ENCODE measurements around the gene B4GALT3.

B4GALT3 gene

DNA sequence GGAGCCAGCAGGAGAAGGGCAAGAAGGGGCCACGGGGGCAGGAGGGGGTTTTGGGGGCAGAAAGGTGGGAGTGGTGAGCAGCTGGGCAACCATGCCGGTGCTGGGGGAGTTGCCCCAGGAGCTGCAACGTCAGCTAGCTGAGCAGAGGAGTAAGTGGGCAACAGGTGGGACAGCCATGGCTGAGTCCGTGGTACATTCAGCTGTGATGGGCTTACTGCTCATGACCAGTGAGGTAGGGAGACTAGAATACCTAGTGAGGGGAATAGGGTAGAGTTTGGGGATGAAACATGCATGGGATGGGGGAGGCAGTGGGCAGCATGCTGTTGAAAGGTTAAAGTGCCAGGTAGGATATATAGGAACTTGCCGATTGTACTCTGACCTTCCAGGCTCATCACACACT lies 15.7 kb downstream of the B4GALT3 start:
- no peak for DNase-seq

DNA sequence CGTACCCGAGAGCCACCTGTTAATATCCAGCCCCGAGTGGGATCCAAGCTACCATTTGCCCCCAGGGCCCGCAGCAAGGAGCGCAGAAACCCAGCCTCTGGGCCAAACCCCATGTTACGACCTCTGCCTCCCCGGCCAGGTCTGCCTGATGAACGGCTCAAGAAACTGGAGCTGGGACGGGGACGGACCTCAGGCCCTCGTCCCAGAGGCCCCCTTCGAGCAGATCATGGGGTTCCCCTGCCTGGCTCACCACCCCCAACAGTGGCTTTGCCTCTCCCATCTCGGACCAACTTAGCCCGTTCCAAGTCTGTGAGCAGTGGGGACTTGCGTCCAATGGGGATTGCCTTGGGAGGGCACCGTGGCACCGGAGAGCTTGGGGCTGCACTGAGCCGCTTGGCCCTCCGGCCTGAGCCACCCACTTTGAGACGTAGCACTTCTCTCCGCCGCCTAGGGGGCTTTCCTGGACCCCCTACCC lies 16.6 kb downstream of the B4GALT3 start:
- DNase-seq: no peak

DNA sequence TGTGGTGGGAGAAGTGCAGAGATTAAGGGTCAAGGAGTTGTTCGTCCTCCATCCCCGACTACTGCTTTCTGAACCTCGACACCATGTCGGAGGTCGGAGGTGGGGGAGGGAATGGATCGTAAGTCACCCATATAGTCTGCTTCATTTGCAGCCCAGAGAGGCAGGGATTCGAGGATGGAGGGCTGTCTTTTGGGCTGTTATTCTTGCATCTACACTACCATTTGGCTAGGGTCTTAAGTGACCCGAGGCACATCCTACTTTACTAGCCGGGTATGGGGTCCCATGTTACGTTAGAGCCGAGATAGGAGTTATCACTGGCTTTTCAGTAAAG lies 17.4 kb downstream of the B4GALT3 start:
- DNase-seq: no peak

DNA sequence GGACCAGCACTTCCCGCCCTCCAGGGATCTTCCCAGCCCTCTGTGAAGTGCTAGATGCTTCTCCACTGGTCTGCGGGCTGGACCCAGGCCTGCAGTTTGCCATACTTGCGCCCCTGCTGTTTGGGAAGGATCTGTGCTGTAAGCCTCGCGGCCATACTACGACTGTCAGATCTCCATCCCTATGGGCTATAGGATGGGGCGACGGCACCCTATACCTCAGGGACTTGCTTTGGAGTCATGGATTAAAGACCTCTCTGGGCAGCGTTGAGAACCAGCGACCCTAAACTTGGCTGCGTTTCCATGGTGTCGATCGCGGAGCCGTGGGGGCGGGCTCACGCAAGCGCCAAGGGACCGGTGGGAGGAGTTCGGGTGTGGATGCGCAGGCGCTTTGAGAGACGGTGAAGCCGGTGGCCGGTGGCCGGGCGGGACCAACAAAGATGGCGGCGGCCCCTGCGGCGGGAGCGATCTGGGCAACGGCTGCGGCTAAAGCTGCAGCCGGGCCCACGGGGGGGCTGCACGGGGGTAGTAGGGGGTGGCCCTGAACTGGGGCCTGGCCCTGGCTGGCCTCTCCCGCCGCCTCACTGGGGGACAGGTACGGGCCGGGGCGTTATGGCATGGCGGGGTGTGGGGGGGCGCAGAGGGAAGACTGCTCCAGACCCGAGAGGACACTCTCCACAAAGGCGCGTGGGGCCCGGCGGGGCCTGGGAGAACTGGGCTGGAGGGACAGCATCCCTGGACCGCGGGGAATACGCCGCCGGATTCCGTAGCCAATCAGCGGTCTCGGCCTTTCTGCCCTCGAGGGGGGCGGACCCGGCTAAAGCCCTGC lies 18.0 kb downstream of the B4GALT3 start, which contains the start of gene USP21:
TSS of gene USP21 (plus strand) at position 414 of the 826 bp plus-strand sequence. CDS start 1,141 bp downstream, outside the sequence.
- DNase-seq: peak; percentile 66 to 78

DNA sequence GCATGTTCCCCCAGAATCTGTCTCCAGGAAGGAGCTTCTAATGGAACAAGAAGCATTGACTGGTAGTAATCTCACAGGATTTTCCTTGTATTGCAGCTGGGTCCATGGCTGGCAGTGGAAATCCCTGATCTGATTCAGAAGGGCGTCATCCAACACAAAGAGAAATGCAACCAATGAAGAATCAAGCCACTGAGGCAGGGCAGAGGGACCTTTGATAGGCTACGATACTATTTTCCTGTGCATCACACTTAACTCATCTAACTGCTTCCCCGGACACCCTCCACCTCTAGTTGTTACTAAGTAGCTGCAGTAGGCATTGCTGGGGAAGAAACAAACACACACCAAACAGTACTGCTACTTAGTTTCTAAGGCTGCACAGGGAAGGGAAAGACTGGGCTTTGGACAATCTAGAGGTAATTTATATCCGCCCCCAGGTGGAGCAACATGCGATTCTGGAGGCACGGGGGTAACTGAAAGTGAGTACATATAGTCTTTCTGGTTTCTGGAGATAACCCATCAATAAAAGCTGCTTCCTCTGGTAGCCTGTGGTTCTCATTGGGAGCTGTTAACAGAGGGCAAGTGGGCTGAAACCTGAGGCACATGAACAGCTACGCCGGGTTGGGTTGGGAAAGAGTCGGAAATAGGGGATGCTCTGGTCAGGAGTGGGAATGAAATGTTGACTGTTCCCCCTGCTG lies 18.8 kb downstream of the B4GALT3 start:
- DNase-seq: no peak

DNA sequence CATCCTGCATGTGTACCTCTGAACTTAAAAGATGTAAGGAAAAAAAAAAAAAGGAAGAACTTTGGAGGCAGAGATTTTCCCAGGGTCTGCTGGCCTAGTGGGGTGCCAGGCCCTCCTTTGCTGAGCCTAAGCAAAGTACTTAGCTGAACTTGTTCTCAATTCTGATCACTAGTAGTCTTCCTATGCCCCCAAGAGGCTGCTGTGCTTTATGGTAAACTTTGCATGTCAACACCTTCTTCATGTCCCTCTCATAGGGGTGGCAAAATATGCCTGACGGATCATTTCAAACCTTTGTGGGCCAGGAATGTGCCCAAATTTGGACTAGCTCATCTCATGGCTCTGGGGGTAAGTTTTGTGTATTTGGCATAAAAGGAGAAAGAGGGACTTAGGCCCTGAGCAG lies 19.4 kb downstream of the B4GALT3 start:
- no peak for DNase-seq

DNA sequence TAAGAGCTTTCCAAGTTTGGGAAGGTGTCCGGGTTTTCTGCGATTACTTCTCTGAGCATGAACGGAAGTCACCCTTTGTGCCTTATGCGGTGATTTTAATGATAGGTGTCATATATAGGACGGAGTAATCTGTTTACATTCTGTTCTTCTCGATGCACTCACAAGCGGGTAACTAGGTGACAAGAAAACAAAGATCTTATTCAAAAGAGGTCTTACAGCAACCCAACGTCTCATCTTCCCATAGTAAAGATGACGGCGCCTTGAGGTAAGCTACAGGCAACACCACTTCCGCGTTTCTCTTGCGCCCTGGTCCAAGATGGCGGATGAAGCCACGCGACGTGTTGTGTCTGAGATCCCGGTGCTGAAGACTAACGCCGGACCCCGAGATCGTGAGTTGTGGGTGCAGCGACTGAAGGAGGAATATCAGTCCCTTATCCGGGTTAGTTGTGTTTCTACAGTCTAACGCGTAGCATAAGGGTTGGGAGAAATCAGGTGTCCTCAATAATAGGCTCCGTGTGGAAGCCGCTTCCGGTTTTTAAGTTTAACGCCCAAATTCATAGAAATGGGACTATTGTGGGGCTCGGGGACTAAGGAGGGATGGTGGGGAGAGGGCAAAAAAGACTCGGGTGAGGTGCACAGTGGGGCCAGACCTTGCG lies 23.5 kb downstream of the B4GALT3 start, which contains the start of gene UFC1:
TSS of gene UFC1 (plus strand) at position 297 of the 656 bp plus-strand sequence. CDS start at position 317, 20 bp downstream.
- peak; percentile 87 to 90 for DNase-seq

DNA sequence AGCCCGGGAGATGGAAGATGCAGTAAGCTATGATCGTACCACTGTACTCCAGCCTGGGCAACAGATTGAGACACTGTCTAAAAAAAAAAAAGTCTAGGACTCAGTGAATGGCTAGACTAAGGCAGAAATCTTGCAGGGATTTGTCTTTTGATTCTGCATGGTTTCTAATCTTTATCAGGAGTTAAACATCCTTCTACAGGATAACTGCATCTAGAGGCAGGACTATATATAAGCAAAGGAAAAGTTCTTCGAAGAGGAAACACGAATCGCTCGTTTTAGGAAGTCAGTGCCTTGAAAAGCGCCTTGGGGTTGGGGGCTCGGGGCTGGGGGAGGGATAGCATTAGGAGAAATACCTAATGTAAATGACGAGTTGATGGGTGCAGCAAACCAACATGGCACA lies 24.1 kb downstream of the B4GALT3 start:
- DNase-seq: no peak

DNA sequence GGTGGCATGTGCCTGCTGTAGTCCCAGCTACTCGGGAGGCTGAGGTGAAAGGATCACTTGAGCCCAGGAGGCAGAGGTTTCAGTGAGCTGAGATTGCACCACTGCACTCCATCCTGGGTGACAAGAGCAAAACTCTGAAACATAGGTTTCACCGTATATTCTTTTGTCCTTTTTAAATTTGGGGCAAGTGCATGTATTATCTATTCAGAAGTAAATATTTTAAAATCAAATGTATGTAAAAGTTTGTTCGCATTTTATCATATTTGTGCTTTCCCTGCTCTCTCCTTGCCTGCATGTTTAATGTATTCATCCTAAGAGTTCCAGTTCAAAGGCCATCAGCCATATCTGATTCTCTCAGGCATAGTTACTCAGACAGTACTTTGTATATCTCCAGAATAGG lies 31.5 kb downstream of the B4GALT3 start:
- DNase-seq: no peak

DNA sequence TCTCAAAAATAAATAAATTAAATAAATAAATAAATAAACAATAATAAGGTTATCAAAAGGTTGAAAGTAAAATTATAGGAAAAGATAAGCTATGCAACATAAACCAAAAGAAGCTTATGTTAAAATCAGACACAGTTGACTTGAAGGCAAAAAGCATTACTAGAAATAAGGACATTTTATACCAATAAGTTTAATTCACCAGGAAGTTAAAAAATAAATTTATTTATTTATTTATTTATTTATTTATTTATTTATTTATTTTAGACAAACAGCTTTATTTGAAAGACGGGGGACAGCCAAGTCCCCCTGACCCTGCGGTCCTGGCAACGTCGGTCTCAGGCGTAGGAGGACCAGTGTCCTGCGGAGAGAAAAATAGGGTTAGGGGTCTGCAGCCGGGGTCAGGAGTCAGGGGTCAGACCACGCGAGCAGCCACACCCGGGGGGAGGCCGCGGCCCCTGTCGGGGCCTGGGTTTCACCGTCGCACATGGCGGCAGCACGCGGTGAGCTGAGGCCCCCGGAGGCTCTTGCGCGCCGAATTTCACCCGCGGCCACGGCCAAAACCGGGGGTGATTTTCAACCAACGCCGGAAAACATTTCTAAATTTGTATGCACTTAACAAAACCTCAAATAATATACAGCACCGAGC lies 36.4 kb downstream of the B4GALT3 start:
- no peak for DNase-seq

DNA sequence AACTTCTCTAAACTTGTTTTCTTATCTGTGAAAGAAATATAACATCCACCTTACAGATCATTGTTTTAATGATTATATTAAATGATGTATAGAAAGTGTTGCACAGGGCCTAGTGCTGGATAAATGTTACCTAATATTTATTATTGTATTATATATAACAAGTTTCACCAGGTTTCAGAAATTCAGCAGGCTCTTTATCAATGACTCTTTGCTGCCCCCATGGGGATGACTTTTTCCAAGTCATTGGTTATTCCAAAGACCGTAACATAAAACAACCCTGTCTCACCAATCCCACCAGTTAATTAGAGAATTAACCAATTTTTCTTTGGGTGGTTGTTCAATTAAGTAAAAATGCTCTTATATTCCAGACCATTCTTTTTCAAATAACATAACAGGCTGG lies 37.5 kb downstream of the B4GALT3 start:
- DNase-seq: peak; percentile 59 to 70

DNA sequence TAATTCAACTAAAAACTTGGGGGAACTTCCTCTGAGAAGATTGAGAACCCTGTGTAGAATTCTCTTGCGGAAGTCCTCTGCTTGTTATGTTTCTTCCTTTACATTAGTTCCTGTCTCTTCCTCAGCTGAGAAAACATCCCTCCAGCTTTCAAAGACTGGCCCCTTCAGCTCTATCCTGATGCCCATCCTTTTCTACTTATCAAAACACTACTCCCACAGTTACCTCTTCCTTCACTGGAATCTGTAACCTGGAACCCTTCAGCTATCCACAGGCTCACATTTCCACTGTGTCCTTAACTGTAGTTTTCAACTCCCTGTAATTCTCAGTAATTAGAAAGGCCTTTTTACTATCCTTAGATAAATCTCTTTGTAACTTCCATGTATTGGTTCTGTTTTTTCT lies 38.9 kb downstream of the B4GALT3 start:
- no peak for DNase-seq

DNA sequence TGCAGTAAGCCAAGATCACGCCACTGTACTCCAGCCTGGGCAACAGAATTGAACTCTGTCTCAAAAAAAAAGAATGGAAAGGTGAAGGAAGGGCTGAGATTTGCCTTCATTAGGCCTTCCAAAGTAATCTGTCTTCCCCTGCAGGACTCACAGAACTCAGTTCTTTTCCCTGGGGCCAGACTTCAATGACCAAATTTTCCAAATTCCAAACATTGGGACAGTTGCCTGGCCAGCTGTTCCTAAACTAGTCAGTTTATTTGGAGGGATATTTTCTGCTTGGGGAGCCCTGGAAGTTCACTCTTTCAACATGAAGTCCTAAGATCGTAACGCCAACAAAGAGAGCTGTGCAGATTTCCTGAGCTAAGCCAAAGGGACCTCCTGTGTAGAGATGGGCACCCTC lies 39.4 kb downstream of the B4GALT3 start:
- no peak for DNase-seq

DNA sequence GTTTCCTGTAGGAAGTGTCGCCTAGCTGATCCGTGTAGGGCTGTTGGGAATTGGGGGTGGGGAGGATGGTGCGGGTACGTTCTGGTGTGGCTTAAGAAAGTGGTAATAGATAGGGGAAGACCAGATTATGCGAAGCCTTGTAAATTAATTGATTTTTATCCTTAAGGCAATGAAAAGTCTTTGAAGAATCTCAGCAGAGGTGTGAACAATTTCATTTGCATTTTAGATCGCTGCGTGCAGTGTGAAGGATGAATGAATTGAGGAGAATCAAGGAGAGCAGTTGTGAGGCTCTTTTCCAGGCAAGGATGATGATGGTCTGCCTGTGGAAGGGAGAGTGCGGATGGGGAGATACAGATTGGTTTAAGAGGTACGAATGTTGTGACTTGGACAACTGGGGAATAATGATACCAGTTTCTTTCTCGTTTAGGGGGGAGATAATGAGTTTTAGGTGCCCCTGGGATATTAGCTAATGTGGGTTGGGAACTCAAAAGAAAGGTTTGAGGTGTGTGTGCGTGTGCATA lies 44.0 kb downstream of the B4GALT3 start:
- no peak for DNase-seq

DNA sequence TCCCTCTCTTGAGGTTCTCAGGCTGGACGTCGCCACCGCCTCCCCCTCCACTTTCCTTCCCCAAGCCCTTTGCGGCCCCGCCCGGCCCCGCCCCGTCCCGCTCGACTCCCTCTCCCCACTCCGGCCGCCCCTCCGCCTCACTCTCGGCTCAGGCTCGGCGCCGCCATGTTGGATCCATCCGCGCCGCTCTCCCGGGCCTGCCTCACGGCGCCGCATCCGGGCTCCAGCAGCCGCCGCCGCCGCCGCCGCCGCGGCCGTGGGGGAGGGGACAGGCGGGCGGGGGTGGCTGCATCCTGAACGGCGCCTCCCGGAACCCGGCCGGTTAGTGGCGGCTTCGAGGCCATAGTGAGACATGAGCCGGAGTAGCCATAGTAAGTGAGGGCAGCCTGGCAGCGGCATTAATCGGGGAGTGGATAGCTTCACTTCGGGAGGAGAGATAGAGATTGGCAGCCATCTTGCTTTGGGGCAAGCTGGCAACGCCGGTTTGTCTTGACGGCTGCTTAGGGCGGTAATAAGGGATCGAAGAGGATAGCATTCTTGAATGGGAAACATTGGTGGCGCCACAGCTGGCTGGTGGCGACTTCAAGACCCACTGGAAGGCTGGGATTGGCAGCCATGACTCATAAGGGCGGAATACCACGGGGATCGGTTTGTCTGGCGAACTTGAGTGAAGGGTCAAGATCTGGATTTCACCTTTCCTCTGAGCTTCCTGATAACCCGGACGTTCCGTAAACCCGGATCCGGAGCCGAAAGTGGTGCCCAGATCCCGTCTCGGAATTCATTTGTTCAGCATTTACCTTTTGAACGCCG lies 44.7 kb downstream of the B4GALT3 start, which contains the start of gene DEDD:
TSS of gene DEDD (minus strand) at position 258 of the 810 bp plus-strand sequence. CDS start 8,205 bp downstream, outside the sequence.
- DNase-seq: peak; percentile 94 to 96

DNA sequence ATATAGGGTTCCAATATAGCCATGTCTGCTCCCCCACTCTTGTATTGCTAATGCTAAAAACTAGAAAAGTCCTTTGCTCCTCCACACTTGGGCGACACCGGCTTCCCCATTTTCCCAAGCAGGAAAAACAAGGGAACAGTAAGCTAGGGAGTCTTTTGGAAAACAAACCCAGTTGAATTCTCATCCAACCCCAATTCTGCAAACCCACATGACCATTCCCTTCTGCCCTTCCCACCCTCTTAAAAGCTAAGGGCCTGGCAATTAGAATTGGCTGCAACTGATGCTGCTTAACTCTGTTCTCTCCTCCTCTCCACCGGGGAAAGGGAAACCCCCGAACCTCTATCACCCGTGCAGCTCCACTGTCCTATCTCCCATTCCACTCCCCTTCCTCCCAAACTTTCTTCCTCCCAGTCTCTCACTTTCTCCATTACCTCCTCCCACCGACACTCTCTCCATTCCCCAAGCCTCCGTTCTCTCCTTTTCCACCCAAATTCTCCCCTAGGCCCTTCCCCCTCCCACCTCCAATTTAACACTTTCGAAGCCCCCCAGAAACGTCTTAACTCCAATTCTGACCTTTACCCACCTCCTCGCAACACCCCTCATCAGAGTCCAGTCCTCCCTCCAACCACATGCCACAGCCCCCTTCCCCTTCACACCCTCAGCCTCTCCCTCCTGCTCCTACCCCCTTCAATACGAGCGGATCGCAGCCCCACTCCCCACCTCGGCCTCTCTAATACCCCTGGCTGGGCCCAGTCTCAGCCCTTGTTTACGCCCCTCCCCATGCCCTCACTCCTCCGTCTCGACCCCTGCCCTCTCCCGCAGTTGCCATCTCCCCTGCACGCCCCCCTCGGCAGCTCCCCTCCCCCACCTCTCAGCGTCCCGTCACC lies 45.5 kb downstream of the B4GALT3 start:
- DNase-seq: no peak

DNA sequence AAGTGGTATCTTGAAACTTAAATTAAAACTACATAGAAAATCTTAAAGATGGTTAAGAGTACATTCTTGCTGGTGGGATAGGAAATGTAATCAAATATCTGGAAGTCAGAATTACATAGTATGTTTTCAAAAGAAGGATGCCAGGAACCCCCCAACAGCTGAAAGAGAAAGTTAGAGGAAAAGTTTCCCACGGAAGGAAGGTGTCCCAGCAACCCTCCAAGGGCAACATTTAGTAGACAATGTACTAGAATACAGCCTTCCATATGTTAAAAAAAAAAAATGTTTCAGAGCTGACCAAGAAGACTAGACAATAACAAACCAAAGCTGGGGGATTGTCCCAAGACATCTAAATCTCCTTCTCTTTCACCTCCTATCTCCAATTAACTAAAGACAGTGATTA lies 47.0 kb downstream of the B4GALT3 start:
- no peak for DNase-seq

DNA sequence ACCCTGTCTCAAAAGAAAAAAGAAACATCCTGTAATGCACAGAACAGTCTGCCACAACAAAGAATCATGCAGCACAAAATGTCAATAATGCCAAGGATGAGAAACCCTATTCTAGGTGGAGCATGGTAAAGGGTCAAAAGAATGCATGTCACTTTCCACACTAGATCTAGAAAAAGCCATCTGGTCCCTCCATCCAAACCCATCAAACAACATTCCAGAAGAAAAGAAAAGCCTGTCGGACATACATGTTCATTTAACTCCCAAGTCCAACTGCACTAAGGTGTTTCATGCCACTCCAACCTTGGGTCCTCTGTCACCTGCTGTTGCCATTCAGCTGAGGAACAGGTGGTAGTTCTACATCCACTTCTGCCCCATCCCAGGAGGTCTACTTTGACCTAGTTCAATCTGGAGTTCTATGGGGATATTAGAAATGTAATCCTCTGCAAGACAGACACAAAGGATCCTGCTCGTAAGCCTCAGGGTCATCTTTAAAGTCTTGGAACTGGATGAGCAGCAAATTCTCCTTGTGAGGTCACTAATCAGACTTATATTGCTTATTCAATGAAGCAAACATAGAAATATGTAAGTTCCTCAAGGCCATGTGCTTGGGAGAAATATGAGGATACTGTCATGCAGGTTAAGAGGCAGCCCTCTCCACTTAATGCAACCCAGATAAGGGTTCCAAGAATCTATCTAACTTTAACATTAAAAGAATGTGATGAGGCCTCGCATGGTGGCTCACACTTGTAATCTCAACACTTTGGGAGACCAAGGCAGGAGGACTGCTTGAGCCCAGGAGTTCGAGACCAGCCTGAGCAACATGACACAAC lies 48.5 kb downstream of the B4GALT3 start:
- DNase-seq: no peak

DNA sequence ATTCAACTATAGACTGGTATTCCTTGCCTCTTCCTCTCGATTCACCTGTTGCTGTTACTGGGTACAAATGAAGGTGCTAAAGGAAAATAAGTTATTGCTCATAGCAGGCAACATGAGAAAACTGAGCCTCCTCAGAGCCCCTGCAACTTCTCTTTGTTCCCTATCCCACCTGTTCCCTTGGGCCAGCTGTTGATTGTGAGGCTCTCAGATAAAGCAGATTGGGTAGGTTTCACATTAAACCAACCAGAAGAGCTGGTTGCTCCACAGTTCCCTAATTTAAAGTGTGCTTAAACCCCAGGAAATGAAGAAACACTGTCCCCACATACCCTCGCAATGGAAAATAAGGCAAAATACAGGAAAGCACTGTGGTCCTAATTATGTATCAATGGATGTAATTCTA lies 49.7 kb downstream of the B4GALT3 start:
- peak; percentile 61 to 63 for DNase-seq

DNA sequence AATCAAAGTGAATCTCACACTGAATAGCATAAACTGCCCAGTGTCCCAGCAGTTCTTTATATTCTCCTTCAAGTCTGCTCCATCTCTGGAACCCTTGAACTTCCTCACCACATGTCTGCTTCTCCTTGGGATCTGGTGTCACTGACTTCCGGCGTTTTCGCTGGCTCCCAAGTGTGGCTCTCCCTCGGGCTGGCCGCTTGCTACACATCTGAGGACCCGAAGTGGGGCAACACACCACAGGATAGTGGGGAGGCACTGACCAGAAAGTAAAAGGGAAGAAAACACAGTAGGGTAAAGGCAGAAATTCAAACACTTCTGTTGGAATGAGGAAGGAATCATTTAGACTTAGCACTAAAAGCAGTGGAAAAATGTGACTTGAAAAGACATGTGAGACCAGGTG lies 54.3 kb downstream of the B4GALT3 start:
- no peak for DNase-seq

Data from AML-193 (cell line).